T-cell (primary cell): ENCODE measurements around the gene PPP1R14B. TPM values are rescaled to one million over a fixed set of nuclear protein-coding genes. Genes with fewer than 3 reads are reported as not detected.

Experiments
- ATAC-seq, 4 experiments: fragments of 200-7000 bp in 3 of 4; fragments of 150-1000 bp in 1 of 4; cut with Tn5 transposase; replicated peaks in 1 of 4; 1 replicate in 3 of 4; 2 replicates in 1 of 4; pipeline ENCODE4 v1.10.0; 2021; ENCODE audit warnings: moderate library complexity in 3 of 4, mild to moderate bottlenecking in 2 of 4, moderate number of reproducible peaks in 1 of 4
- CTCF ChIA-PET, 2 donors: fragments of 300-600 bp; sonication (Branson Sonifier 250); formaldehyde crosslinking; loops; one replicate each; lab custom pipeline; 2022; ENCODE audit warnings: antibody characterized with exemption in 2 of 2; lab: Charles Lee
- POLR2A ChIA-PET, 2 donors: fragments of 300-600 bp; sonication (Branson Sonifier 250); formaldehyde crosslinking; loops; one replicate each; lab custom pipeline; 2022; ENCODE audit warnings: antibody characterized with exemption in 2 of 2; lab: Charles Lee
- DNase-seq, 35 experiments: peaks; one replicate each; pipeline versions ENCODE4 v3.0.0 to v3.0.0-alpha.2; 2013 to 2023
- H3K27ac ChIP-seq: one replicate; pipeline ENCODE4 v1.5.1; 2013; ENCODE audit warnings: low read length
- H3K27me3 ChIP-seq, 2 experiments: replicated peaks in 1 of 2; 1 replicate in 1 of 2; 2 replicates in 1 of 2; pipeline versions ENCODE4 v1.6.1 to v1.7.0; 2013; ENCODE audit warnings: low read length in 1 of 2, mixed read lengths in 1 of 2; ENCODE audit not compliant: control insufficient read depth in 2 of 2, insufficient read depth in 2 of 2; ENCODE audit errors: extremely low read depth in 1 of 2
- H3K36me3 ChIP-seq, 2 donors: 1 replicate in 1 of 2; 2 replicates in 1 of 2; pipeline versions ENCODE4 v1.6.1 to v1.7.0; 2013; ENCODE audit warnings: low read length in 1 of 2; ENCODE audit not compliant: control insufficient read depth in 2 of 2, insufficient read depth in 1 of 2; ENCODE audit errors: extremely low read depth in 1 of 2
- H3K4me1 ChIP-seq, 2 experiments: 1 replicate in 1 of 2; 2 replicates in 1 of 2; pipeline versions ENCODE4 v1.6.1 to v1.7.0; 2013; ENCODE audit warnings: low read length in 2 of 2, mixed read lengths in 1 of 2; ENCODE audit not compliant: insufficient read depth in 2 of 2, control insufficient read depth in 1 of 2; ENCODE audit errors: extremely low read depth in 1 of 2
- H3K4me3 ChIP-seq, 2 donors: 1 replicate in 1 of 2; 2 replicates in 1 of 2; pipeline versions ENCODE4 v1.5.1 to v1.7.0; 2013; ENCODE audit warnings: mild to moderate bottlenecking in 2 of 2, low read length in 1 of 2, moderate library complexity in 1 of 2; ENCODE audit not compliant: control insufficient read depth in 1 of 2; ENCODE audit errors: extremely low read depth in 1 of 2
- H3K9me3 ChIP-seq: 2 replicates; pipeline ENCODE4 v1.7.0; 2013
- H3K27ac Mint-ChIP-seq, 2 donors: one replicate each; pipeline ENCODE4 v1.8.0; 2020 to 2021; ENCODE audit warnings: mild to moderate bottlenecking in 2 of 2, mixed read lengths in 2 of 2
- H3K27me3 Mint-ChIP-seq, 2 donors: one replicate each; pipeline ENCODE4 v1.8.0; 2021 to 2022; ENCODE audit warnings: mixed read lengths in 2 of 2
- H3K36me3 Mint-ChIP-seq: one replicate; pipeline ENCODE4 v1.8.0; 2021; ENCODE audit warnings: mixed read lengths
- H3K4me1 Mint-ChIP-seq, 3 donors: one replicate each; pipeline ENCODE4 v1.8.0; 2020 to 2022; ENCODE audit warnings: mixed read lengths in 3 of 3, mild to moderate bottlenecking in 1 of 3
- H3K4me3 Mint-ChIP-seq, 3 donors: one replicate each; pipeline ENCODE4 v1.8.0; 2020 to 2022; ENCODE audit warnings: mild to moderate bottlenecking in 3 of 3, mixed read lengths in 3 of 3, moderate library complexity in 3 of 3
- H3K9me3 Mint-ChIP-seq, 3 donors: one replicate each; pipeline ENCODE4 v1.8.0; 2020 to 2022; ENCODE audit warnings: mixed read lengths in 3 of 3
- WGBS: methylation state at CpG from one replicate; pipeline ENCODE4 v1.1.5; 2013; ENCODE audit warnings: missing lambda C conversion rate; ENCODE audit not compliant: insufficient coverage; 5-methylcytosine and 5-hydroxymethylcytosine counted together
- total RNA-seq, 35 experiments: library from RNA in 6 of 35; stranded (reverse) in 6 of 35; fragments of 120-200 nt in 1 of 35; gene quantifications; one replicate each; pipeline versions ENCODE4 v1.2.1 to v1.2.4 and lab custom pipeline; 2013 to 2026

The PPP1R14B gene
- total RNA-seq, 5 donors from 2014 or later (not counting 1 experiment from before 2014, with no cell fraction given), result 31.2 to 143 (median 88.1) TPM

GRCh38 chr11:64229744-64230170 is 17.0 kb downstream of the PPP1R14B start:
- H3K9me3 ChIP-seq, result no peaks in the 10 kb centered on the region
- 65% methylated on average over 9 of the region's 13 CpGs for WGBS
- H3K27me3 ChIP-seq, result no peaks in the 10 kb centered on the region
- H3K36me3 Mint-ChIP-seq, result no peaks in the 10 kb centered on the region
- H3K4me3 Mint-ChIP-seq, result peak overlapping the region; percentile 82 to 92 (median 88)
- no peaks in the 10 kb centered on the region for H3K9me3 Mint-ChIP-seq
- ChIA-PET CTCF (interaction anchor here in 1 of 2 donors (0.6 to 0.8 kb wide), 3 partner anchors 26 to 220 kb away, joined by 3 read pairs; no protein-coding TSS in a partner anchor), POLR2A (interaction anchor here in 1 of 2 donors (0.7 kb wide), 1 partner anchor 11 kb away, joined by 4 read pairs; no protein-coding TSS in a partner anchor)
- H3K27ac ChIP-seq, result peak overlapping the region; percentile 77
- H3K36me3 ChIP-seq, result peaks cover 0 to 4% of the 10 kb centered on the region in 2 donors
- peak overlapping the region; percentile 75 to 76 for H3K4me3 ChIP-seq
- DNase-seq (no peak), ATAC-seq (no peak)
- H3K4me1 Mint-ChIP-seq, result peaks cover 56 to 61% (median 60%) of the 10 kb centered on the region in 3 donors
- H3K27me3 Mint-ChIP-seq, result no peaks in the 10 kb centered on the region
- H3K27ac Mint-ChIP-seq, result peak overlapping the region; percentile 88 to 91
- H3K4me1 ChIP-seq, result peaks cover 18 to 77% of the 10 kb centered on the region in 2 experiments

GRCh38 chr11:64229090-64229743 is 17.5 kb downstream of the PPP1R14B start:
- ATAC-seq, result no peak
- Mint-ChIP-seq H3K9me3 (no peaks in the 10 kb centered on the region), H3K4me3 (peak overlapping the region; percentile 82 to 92 (median 88)), H3K27me3 (no peaks in the 10 kb centered on the region), H3K27ac (peak overlapping the region; percentile 88 to 91), H3K36me3 (no peaks in the 10 kb centered on the region), H3K4me1 (peaks cover 56 to 62% (median 62%) of the 10 kb centered on the region in 3 donors)
- H3K27ac ChIP-seq, result peak overlapping the region; percentile 77
- no peak for DNase-seq
- CTCF ChIA-PET, result interaction anchor here in 1 of 2 donors (0.8 kb wide), 1 partner anchor 25 kb away, joined by 3 read pairs; no protein-coding TSS in a partner anchor
- WGBS, result 78% methylated on average over 6 of the region's 12 CpGs
- H3K9me3 ChIP-seq, result no peaks in the 10 kb centered on the region
- H3K4me3 ChIP-seq, result no peak overlapping the region
- POLR2A ChIA-PET, result no interaction called here
- no peaks in the 10 kb centered on the region for H3K27me3 ChIP-seq
- peaks cover 0 to 4% of the 10 kb centered on the region in 2 donors for H3K36me3 ChIP-seq
- H3K4me1 ChIP-seq, result peaks cover 18 to 82% of the 10 kb centered on the region in 2 experiments

GRCh38 chr11:64227405-64227956 is 19.3 kb downstream of the PPP1R14B start:
- peaks cover 43 to 56% (median 49%) of the 10 kb centered on the region in 3 donors for H3K4me1 Mint-ChIP-seq
- H3K4me3 ChIP-seq, result peak overlapping the region; percentile 78 to 96

GRCh38 chr11:64226507-64227051 is 20.2 kb downstream of the PPP1R14B start:
- H3K27me3 Mint-ChIP-seq, result no peaks in the 10 kb centered on the region
- DNase-seq (peak in 26 of 35 experiments; percentile 28 to 69 (median 44)), ATAC-seq (peak; percentile 31 to 46 (median 40))
- Histone ChIP-seq H3K9me3 (no peaks in the 10 kb centered on the region), H3K27ac (peak overlapping the region; percentile 76), H3K4me3 (peak overlapping the region; percentile 78 to 96), H3K36me3 (peaks cover 11 to 15% of the 10 kb centered on the region in 2 donors), H3K4me1 (peaks cover 18 to 70% of the 10 kb centered on the region in 2 experiments), H3K27me3 (no peaks in the 10 kb centered on the region)
- H3K27ac Mint-ChIP-seq, result peak overlapping the region; percentile 84 to 88
- ChIA-PET CTCF (interaction anchor here (0.5 to 1.6 kb wide), 6 partner anchors 12 to 91 kb away, joined by 3 to 9 read pairs (median 4); partner anchors contain the start of genes FERMT3 (in 1 of the 2), PRDX5 (in 1 of the 2) and TRMT112 (in 1 of the 2)), POLR2A (interaction anchor here in 1 of 2 donors (0.5 kb wide), 1 partner anchor 46 kb away, joined by 4 read pairs; no protein-coding TSS in a partner anchor)
- under 1% methylated on average over 26 of the region's 26 CpGs for WGBS
- H3K36me3 Mint-ChIP-seq, result no peaks in the 10 kb centered on the region
- H3K9me3 Mint-ChIP-seq, result no peaks in the 10 kb centered on the region
- H3K4me3 Mint-ChIP-seq, result peak overlapping the region; percentile 80 to 92 (median 86)
- H3K4me1 Mint-ChIP-seq, result peaks cover 35 to 48% (median 41%) of the 10 kb centered on the region in 3 donors

More at GRCh38 chr11:64227405-64227956, 19.3 kb downstream of the PPP1R14B start:
- H3K9me3 Mint-ChIP-seq, result no peaks in the 10 kb centered on the region
- no peak for ATAC-seq
- peaks cover 11% of the 10 kb centered on the region in 2 donors for H3K36me3 ChIP-seq
- ChIA-PET POLR2A (no interaction called here), CTCF (interaction anchor here (1.4 to 1.6 kb wide), 2 partner anchors 21 to 74 kb away, joined by 3 to 4 read pairs; partner anchors contain the start of gene FERMT3 (in 1 of the 2))
- WGBS, result 100% methylated on average over 1 of the region's 3 CpGs
- no peaks in the 10 kb centered on the region for H3K27me3 ChIP-seq
- DNase-seq, result no peak
- H3K27ac ChIP-seq, result peak overlapping the region; percentile 76
- H3K4me1 ChIP-seq, result peaks cover 18 to 74% of the 10 kb centered on the region in 2 experiments
- H3K9me3 ChIP-seq, result no peaks in the 10 kb centered on the region
- H3K36me3 Mint-ChIP-seq, result no peaks in the 10 kb centered on the region
- H3K4me3 Mint-ChIP-seq, result peak overlapping the region; percentile 80 to 92 (median 86)
- peak overlapping the region; percentile 84 to 88 for H3K27ac Mint-ChIP-seq
- no peaks in the 10 kb centered on the region for H3K27me3 Mint-ChIP-seq

GRCh38 chr11:64225608-64226506 is 20.9 kb downstream of the PPP1R14B start, which contains the start of the genes NUDT22 and TRPT1:
Gene NUDT22 (plus strand): TSS chr11:64226274. CDS start chr11:64226653, 379 bp downstream.
Gene TRPT1 (minus strand): TSS chr11:64226186. CDS start chr11:64225860, 326 bp downstream.
- under 1% methylated on average over 45 of the region's 54 CpGs for WGBS
- CTCF ChIA-PET, result interaction anchor here (0.5 to 1.6 kb wide), 7 partner anchors 12 to 92 kb away, joined by 3 to 9 read pairs (median 3); partner anchors contain the start of genes FERMT3 (in 1 of the 2), PRDX5 (in 1 of the 2) and TRMT112 (in 1 of the 2)

More at GRCh38 chr11:64225608-64226506, 20.9 kb downstream of the PPP1R14B start, which contains the start of the genes NUDT22 and TRPT1:
- DNase-seq (peak; percentile 70 to 96 (median 87)), ATAC-seq (peak; percentile 76 to 80 (median 78))
- peaks cover 11 to 20% of the 10 kb centered on the region in 2 donors for H3K36me3 ChIP-seq
- H3K27me3 ChIP-seq, result no peaks in the 10 kb centered on the region
- Mint-ChIP-seq H3K36me3 (no peaks in the 10 kb centered on the region), H3K27ac (peak within 1 kb of the TSS; percentile 88), H3K4me1 (peaks cover 34 to 44% (median 38%) of the 10 kb centered on the region in 3 donors), H3K27me3 (no peaks in the 10 kb centered on the region), H3K9me3 (no peaks in the 10 kb centered on the region), H3K4me3 (peak within 1 kb of the TSS; percentile 80 to 92 (median 86))
- H3K9me3 ChIP-seq, result no peaks in the 10 kb centered on the region
- H3K27ac ChIP-seq, result peak within 1 kb of the TSS; percentile 76
- peaks cover 15 to 63% of the 10 kb centered on the region in 2 experiments for H3K4me1 ChIP-seq
- POLR2A ChIA-PET, result interaction anchor here (0.5 to 0.6 kb wide), 3 partner anchors 14 to 1662 kb away, joined by 3 to 4 read pairs (median 4); partner anchors contain the start of gene FIBP (in 1 of the 2)
- H3K4me3 ChIP-seq, result peak within 1 kb of the TSS; percentile 78 to 96
